Peyer's patch (tissue), 4 donors: ENCODE data around the gene PPP1R8. TPM values are rescaled to one million over a fixed set of nuclear protein-coding genes. Genes with fewer than 3 reads are reported as not detected.
A peak's percentile ranks its signal among the peaks of the same experiment; 100 is the strongest.

Source experiments
- DNase-seq, 3 donors: peaks; one replicate each; pipeline ENCODE4 v3.0.0-alpha.2; 2017 to 2019
- H3K27ac ChIP-seq, 4 donors: fragments of 200-600 bp; sonication (generic); one replicate each; pipeline ENCODE4 v1.5.1; 2016 to 2019
- H3K27me3 ChIP-seq, 2 donors: fragments of 200-600 bp; sonication (generic); one replicate each; pipeline ENCODE4 v1.5.1; 2019
- H3K36me3 ChIP-seq, 3 donors: fragments of 200-600 bp; sonication (generic); one replicate each; pipeline ENCODE4 v1.5.1; 2016 to 2019
- H3K4me1 ChIP-seq, 4 donors: fragments of 200-600 bp; sonication (generic); one replicate each; pipeline ENCODE4 v1.5.1; 2016 to 2019
- H3K4me3 ChIP-seq, 4 donors: fragments of 200-600 bp; sonication (generic); 1 replicate in 3 of 4; 2 replicates in 1 of 4; pipeline ENCODE4 v1.5.1; 2016 to 2019; ENCODE audit warnings: mild to moderate bottlenecking in 1 of 4
- H3K9me3 ChIP-seq, 4 donors: fragments of 200-600 bp; sonication (generic); one replicate each; pipeline ENCODE4 v1.5.1; 2016 to 2019; ENCODE audit warnings: mild to moderate bottlenecking in 1 of 4
- POLR2A ChIP-seq, 2 donors: fragments of 450-650 bp; IDR thresholded peaks; one replicate each; pipeline ENCODE4 v1.5.1; 2017; ENCODE audit warnings: antibody characterized with exemption in 2 of 2, mild to moderate bottlenecking in 2 of 2, moderate library complexity in 2 of 2
- total RNA-seq, 4 donors: library from RNA; depleted of rRNA; stranded (reverse); fragments of >200 nt; gene quantifications; one replicate each; pipeline ENCODE4 v1.1.0, GENCODE V29; 2016
- TF ChIP-seq, protein P1 (sequence below), 6 experiments: fragments of 450-650 bp in 4 of 6; fragments of 200-600 bp in 2 of 6; sonication (generic) in 1 of 6; IDR thresholded peaks; one replicate each; pipeline ENCODE4 v1.5.1; 2017 to 2019; ENCODE audit warnings: antibody characterized with exemption in 6 of 6, mild to moderate bottlenecking in 3 of 6, moderate library complexity in 1 of 6

Gene PPP1R8
- total RNA-seq, 4 donors from 2014 or later = 19.1 to 82.5 (median 27.0) TPM

DNA sequence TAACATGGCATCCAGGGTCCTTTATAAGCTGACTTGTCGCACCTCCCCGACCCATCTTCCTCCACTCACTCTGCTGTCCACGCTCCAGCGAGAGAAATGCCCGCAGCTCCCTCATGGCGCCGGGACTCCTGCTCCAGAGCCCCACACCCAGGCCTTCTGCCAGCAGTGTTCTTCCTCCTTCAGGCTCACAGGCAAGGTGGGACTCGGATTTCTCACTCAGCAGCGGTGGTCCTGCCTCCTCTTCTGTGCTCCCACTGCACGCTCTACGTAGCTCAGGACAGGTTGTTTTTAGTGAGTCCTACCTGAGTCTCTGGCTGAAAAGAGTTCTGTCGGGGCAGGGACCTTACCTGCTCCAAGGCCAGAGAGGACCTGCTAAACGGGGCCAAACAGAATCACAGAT, 53.0 kb downstream of the PPP1R8 start:
- Histone ChIP-seq H3K27ac (peak overlapping the region; percentile 58 to 82 (median 66)), H3K9me3 (no peaks in the 10 kb centered on the region), H3K4me3 (no peak overlapping the region), H3K27me3 (no peaks in the 10 kb centered on the region), H3K36me3 (peaks cover 0 to 4% (median 0%) of the 10 kb centered on the region in 3 donors), H3K4me1 (peaks cover 0 to 24% (median 7%) of the 10 kb centered on the region in 4 donors)
- DNase-seq = peak in 1 of 3 donors; percentile 47
- TF ChIP-seq, protein P1, sequence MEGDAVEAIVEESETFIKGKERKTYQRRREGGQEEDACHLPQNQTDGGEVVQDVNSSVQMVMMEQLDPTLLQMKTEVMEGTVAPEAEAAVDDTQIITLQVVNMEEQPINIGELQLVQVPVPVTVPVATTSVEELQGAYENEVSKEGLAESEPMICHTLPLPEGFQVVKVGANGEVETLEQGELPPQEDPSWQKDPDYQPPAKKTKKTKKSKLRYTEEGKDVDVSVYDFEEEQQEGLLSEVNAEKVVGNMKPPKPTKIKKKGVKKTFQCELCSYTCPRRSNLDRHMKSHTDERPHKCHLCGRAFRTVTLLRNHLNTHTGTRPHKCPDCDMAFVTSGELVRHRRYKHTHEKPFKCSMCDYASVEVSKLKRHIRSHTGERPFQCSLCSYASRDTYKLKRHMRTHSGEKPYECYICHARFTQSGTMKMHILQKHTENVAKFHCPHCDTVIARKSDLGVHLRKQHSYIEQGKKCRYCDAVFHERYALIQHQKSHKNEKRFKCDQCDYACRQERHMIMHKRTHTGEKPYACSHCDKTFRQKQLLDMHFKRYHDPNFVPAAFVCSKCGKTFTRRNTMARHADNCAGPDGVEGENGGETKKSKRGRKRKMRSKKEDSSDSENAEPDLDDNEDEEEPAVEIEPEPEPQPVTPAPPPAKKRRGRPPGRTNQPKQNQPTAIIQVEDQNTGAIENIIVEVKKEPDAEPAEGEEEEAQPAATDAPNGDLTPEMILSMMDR (IDR thresholded peaks at IDR 0.05) = no peak
- no peak for TF ChIP-seq POLR2A (IDR thresholded peaks at IDR 0.05)

DNA sequence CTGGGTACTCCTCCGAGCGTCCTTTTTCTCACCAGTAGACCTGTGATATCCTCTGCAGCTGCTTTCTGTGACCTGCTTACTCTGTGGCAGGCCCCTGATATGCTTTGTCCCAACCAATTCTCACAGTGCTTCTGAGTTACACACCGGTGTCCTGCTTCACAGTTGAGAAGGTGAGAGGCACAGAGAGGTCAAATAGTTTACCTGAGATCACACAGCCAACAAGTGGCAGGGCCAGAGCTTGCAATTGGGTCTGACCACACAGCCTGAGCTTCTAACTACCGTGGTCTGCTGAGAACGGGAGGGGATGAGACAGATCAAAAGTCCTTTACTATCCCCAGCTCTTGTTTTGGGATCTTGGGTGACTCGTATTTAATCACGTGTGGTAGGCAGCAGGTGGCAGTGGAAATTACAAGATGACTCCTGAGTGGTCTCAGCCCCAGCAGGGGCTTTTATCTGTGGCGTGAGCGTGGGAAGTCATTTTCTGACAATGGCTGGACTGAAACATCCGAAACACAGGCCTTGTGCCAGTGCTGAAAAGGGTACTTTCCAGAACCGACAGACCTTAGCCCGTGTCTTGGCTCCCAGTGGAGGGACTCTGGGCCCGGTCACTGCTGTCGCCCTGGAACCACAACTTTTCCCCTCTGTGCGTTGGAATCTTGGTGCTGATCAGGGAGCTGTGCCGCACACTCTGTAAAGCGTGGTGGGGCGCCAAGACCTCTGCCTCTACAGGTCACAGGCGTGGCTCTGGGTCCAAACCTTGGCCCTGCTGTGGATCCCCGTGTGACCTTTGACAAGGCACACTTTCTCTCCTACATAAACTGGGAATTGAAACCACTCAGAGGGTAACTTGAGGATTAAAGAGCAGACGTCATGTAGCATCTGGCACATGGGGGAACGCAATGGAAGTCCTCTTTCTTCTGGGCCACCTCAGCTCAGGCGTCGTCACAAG, 53.7 kb downstream of the PPP1R8 start:
- Histone ChIP-seq H3K4me3 (no peak overlapping the region), H3K27ac (peak overlapping the region; percentile 58 to 82 (median 66)), H3K4me1 (peaks cover 0 to 24% (median 7%) of the 10 kb centered on the region in 4 donors), H3K36me3 (peaks cover 0 to 4% (median 0%) of the 10 kb centered on the region in 3 donors), H3K9me3 (no peaks in the 10 kb centered on the region), H3K27me3 (no peaks in the 10 kb centered on the region)
- no peak for TF ChIP-seq POLR2A (IDR thresholded peaks at IDR 0.05)
- TF ChIP-seq, protein P1 (IDR thresholded peaks at IDR 0.05) = no peak
- DNase-seq = peak in 2 of 3 donors; percentile 37 to 57

DNA sequence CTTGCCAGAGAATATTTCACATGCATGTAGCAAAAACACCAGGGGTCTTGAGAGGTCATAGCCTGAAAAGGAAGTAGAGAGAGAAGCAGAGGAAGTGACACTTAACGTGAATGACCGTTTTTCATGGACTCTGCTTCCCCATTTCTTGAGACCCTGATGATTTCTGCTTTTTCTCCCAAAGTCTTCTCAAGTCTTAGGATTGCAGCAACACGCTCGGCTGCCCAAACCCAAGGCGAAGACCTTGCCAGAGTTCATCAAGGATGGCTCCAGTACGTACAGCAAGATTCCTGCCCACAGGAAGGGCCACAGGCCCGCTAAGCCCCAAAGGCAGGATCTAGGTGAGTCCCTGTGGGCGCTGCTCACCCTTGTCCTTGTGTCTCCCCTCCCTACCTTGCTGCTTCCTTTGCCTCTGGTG, 54.5 kb downstream of the PPP1R8 start:
- peaks cover 0 to 33% (median 8%) of the 10 kb centered on the region in 4 donors for H3K4me1 ChIP-seq
- DNase-seq = peak in 1 of 3 donors; percentile 45
- TF ChIP-seq, protein P1 (IDR thresholded peaks at IDR 0.05) = no peak
- TF ChIP-seq POLR2A (IDR thresholded peaks at IDR 0.05) = no peak
- no peaks in the 10 kb centered on the region for H3K27me3 ChIP-seq
- no peaks in the 10 kb centered on the region for H3K9me3 ChIP-seq
- H3K4me3 ChIP-seq = no peak overlapping the region
- H3K36me3 ChIP-seq = peaks cover 0 to 11% (median 0%) of the 10 kb centered on the region in 3 donors
- peak overlapping the region; percentile 59 to 82 (median 68) for H3K27ac ChIP-seq

DNA sequence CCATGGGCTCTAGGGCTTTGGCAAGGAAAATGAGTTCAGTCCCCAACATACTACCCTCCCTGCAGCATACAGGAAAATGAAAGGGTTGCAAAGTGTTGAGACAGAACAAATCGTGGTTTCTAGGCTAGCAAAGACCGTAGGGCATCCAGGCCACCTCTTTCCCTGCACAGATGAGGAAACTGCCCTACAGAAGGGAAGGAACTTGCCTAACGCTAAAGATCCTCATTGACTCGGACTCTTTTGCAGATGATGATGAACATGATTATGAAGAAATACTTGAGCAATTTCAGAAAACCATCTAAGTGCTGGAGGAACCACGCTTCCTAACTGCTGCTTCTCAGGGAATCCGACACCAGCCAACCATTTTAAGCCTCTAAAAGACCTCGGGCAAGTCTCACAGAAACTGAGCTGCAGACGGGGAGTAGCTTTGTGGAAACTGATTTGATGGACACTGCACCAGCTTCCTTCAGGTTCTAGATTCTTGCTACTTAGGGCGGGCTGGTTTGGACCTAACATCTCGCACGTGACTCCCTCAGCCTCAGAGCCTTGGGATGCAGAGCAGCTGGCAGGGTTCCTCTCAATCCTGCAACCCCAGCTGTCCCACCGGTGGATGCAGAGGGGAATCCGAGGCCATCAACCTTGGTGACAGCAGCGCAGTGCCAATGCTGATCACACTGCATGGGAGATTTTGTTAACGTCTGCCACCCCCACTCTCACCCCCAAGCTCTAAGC, 55.2 kb downstream of the PPP1R8 start:
- H3K4me3 ChIP-seq = no peak overlapping the region

DNA sequence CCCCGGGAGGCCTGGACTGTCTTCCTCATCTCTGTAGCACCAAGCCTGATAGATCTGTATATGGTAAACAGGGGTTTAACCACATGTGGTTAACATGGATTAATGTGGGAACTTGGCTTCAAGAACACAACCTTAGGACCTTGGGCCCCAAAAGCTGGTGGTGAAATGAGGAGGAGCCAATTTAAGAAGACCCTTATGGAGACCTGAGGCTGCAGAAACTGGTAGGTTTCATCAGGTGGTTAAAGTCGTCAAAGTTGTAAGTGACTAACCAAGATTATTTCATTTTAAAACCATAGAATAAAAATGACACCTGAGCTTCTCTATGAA, 55.7 kb downstream of the PPP1R8 start:
- Histone ChIP-seq H3K9me3 (no peaks in the 10 kb centered on the region), H3K36me3 (peaks cover 0 to 22% (median 0%) of the 10 kb centered on the region in 3 donors), H3K4me1 (peaks cover 0 to 43% (median 11%) of the 10 kb centered on the region in 4 donors), H3K27me3 (no peaks in the 10 kb centered on the region), H3K4me3 (no peak overlapping the region), H3K27ac (peak overlapping the region; percentile 38 to 82 (median 66))
- DNase-seq = no peak
- no peak for TF ChIP-seq POLR2A (IDR thresholded peaks at IDR 0.05)
- TF ChIP-seq, protein P1 (IDR thresholded peaks at IDR 0.05) = no peak

More for the DNA sequence above, 55.2 kb downstream of the PPP1R8 start:
- peak in 1 of 3 donors; percentile 40 for DNase-seq
- H3K27ac ChIP-seq = peak overlapping the region; percentile 59 to 82 (median 68)
- H3K36me3 ChIP-seq = peaks cover 0 to 16% (median 0%) of the 10 kb centered on the region in 3 donors
- TF ChIP-seq, protein P1 (IDR thresholded peaks at IDR 0.05) = no peak
- TF ChIP-seq POLR2A (IDR thresholded peaks at IDR 0.05) = no peak
- H3K27me3 ChIP-seq = no peaks in the 10 kb centered on the region
- no peaks in the 10 kb centered on the region for H3K9me3 ChIP-seq
- peaks cover 0 to 39% (median 11%) of the 10 kb centered on the region in 4 donors for H3K4me1 ChIP-seq
